C1 segment of cervical spinal cord (tissue), 14 donors: ENCODE data around the gene ZNF81.
"Not testable (repeated sequence)": the region's sequence is repeated elsewhere in the genome, so short reads cannot be mapped to it uniquely, and the experiment has no call there.

ENCODE experiments used
- DNase-seq, 14 donors: peaks; one replicate each; lab custom pipeline; 2025; lab: John Stamatoyannopoulos, UW

The ZNF81 gene

DNA sequence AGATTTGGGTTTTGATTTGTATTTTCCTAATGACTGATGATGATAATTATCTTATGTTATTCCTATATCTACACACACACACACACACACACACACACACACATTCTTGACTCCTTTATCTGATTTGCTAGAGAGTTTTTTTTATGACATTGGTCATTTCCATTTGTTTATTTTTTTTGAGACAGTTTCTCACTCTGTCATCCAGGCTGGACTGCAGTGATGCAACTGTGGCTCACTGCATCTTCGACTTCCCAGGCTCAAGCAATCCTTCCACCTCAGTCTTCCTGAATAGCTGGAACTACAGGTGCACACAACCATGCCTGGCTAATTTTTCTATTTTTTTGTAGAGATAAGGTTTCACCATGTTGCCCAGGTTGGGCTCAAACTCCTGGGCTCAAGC is 6.7 kb downstream of the ZNF81 start:
- DNase-seq: no peak

DNA sequence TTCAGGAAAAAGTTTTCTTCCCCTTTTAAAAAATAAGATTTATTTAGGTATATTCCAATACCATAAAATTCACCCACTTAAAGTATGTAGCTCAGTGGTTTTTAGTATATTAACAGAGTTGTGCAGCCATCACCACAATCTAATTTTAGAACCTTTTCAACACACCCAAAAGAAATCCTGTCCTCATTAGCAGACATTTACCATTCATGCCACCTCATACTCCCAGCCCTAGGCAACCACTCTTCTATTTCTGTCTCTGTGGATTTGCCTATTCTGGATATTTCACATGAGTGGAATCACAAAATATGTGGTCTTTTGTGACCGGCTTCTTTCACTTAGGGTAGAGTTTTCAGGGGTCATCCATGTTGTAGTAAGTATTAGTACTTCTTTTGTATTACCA is 7.4 kb downstream of the ZNF81 start:
- DNase-seq: no peak

DNA sequence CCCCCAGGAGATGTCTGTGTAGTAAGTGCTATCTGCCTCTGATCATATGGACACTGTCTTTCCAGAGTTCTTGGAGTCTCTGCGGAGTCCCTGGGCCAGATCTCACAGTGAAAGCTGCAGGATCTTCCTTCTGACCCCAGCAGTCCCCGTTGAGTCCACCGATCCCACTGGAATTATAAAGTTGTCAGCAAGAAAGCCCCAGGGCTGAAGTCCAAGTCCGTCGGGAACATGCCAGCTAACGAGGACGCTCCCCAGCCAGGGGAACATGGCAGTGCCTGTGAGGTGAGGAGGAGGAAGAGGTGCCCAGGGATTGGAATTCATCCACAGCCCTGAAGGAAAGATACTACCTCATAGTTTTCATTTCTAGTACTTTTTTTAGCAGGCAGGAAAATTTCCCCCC is 9.3 kb downstream of the ZNF81 start:
- no peak for DNase-seq

DNA sequence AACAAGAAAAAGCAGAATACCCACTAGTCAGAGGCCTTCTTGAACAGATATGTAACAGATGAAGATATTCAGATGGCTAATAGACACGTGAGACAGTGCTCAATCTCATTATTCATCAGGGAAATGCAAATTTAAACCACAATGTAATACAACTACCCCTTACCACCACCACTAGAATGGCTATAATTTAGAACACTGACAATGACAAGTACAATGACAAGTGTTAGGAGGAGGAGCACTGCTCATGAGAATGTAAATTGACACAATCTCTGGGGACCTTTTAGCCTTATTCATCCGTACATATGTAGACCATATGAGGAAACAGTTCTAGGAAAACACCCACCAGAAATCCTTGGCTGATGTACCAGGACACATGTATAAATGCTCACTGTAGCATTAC is 13.1 kb downstream of the ZNF81 start:
- DNase-seq: no peak

DNA sequence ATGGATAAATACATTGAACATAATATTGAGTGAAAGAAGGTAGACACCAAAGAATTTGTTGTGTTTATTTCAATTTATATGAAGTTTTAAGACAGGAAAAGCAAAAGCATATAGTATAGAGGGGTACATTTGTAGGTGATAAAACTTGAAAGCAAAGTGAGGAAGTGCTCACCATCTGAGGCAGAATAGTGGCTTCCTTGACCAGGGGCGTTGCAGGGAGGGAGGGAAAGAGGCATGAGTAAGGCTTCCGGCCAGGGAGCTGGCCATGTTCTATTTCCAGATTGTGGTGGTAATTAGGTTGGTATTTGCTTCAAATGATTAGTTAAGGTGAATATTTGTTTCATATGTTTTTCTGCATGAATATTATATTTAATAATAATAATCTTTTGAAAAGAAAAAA is 13.7 kb downstream of the ZNF81 start:
- not testable (repeated sequence) for DNase-seq

DNA sequence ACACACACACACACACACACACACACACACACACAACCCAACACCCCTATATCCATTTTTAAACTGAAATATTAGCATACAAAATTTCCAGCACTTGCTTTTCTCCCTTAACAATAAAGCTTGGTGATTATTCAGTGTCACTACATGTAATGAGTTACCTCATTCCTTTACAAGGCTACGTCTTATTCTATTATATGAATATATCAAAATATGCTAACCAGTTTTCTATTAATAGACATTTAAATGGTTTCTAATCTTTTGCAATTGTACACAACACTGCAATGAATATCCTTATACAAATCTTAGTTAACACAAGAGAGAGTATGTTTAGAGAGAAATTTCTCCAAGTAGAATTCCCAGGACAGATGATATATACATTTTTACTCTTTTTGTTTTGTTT is 14.2 kb downstream of the ZNF81 start:
- no peak for DNase-seq

DNA sequence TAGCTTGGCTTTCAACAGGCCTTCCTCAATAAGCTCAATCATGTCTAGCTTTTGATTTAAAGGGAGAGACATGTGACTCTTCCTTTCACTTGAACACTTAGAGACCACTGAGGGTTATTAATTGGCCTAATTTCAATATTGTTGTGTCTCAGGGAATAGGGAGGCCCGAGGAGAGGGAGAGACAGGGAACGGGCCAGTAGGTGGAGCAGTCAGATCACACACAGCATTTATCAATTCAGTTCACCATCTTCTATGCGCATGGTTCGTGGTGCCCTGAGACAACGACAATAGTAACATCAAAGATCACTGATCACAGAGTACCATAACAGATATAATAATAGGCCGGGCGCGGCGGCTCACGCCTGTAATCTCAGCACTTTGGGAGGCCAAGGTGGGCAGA is 17.8 kb downstream of the ZNF81 start:
- DNase-seq: peak in 3 of 14 donors; percentile 0 to 30 (median 2)

DNA sequence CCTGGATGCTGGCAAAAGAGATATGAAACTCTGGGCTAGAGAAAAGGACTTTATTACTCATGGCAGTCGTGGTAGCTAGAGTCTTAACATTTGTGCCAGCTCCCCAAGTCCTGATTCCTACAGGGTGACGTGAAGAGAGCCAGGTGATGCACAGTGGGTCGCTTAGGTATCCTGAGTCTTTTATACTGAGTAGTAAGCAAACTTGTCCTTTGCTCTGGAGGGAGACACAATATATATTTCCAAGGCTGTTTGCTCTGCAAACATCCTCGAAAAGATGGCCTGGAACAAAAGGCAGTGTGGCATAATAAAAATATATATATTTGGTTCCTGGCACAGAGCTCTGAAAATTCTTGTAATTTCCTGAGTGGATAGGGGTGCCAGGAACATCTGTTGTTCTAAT is 23.0 kb downstream of the ZNF81 start:
- no peak for DNase-seq

DNA sequence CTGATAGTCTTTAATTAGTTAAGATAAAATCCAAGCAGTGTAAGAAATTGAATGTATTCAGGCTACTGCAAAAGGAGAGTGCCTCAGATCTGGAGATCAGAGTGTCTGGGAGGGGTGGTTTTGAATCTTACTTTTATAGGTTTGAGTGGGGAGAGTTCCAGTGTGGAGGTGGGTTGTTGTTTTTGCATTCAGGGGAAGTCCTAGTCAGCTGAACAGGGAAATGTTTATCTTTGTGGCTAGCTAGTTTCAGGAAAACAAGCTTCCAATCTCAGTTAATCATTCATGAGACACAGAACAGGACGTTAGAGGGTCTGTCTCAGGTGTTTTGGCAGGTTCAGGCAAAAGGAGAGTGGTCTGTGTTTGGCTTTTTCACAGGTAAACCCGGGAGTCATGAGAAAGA is 26.0 kb downstream of the ZNF81 start:
- DNase-seq: no peak

DNA sequence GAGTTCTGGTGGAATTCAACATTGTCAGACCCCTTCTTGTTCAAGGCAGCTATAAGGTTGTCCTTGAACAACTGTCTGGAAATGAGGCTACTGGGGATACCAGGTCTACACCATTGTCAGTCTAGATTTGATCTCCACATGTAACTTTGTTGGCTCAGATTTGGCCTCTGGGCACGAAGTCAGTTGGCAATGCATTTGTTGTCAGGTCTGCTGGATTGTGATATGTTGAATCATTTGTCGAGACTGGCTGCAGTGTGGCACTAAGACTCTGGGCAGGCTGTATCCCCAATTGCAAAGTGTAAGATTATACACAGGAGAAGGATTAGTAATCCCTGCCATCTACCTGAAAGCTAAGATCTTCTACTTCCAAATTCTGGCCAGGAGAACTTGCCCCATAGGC is 26.5 kb downstream of the ZNF81 start:
- no peak for DNase-seq

DNA sequence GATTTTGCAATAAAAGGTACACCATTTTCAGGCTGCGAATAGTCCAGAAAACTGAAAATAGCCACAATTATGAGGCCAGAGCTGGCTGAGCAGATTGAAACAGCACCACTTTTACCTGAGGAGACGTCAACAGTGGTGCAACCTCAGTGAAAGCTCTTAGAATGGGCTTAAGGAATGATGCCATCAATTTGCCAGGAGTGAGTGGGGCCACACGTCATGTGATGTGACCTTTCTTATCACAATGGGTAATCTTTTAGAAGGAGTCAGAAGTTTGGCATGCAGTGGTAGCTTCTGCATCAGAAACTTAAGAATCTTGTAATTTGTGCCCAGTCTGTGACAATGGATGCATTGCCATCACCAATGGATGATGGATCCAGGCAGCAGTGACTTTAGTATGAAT is 27.6 kb downstream of the ZNF81 start:
- no peak for DNase-seq

DNA sequence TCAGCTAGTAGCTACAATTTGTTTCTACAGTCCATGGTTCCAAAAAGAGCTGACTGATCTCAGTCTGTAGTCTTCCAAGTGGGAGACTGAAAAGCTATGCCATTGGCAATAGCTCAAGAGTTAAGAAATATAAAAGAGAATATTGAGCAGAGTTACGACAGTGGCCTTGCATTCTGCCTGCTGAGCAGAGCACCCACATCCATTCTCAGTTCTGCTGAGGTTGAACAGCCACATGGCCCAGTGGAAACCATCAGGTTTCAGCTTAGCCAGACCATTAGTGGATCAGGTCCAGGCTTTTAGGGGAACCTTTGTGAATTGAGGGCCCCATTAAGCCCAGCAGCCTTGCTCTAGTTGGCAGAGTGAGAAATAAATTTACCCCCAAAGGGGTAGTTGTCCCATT is 28.1 kb downstream of the ZNF81 start:
- DNase-seq: no peak

DNA sequence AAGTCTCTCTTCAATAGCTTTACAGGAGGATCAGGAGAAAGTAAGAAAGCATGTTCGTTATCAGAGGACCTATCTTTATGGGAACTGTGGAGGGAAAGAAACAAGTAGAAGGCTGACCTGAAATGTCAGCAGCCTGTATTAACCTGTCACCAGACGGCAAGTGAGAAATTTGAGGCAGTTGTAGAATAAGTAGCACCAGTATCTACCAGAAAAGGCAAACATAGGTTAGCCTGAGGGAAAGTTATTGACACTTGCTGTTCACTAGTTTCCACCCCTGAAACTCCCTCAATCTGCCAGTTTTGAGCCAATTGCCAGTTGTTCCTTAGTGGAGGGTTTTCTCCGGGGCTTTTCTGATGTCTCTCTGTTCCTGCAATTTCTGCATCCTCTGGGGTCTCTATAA is 36.4 kb downstream of the ZNF81 start:
- DNase-seq: no peak

DNA sequence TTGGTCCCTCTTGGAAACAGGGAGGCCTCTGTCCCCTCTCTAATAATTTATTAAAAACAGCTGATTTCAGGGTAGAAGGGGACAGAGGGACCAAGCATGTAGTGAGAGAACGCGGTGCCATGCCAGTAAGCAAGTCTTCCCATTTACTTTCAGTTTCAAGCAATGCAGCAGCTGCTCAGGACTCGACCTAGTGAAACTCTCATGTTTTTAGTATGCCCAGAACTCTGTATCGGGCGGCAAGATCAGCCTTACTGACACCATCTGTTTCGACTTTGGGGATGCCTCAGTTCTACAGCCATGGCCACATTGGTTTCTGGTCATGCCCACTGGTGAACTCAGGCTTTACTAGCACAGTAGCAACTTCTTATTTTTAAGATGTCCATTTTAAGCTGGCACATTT is 40.6 kb downstream of the ZNF81 start:
- DNase-seq: no peak

DNA sequence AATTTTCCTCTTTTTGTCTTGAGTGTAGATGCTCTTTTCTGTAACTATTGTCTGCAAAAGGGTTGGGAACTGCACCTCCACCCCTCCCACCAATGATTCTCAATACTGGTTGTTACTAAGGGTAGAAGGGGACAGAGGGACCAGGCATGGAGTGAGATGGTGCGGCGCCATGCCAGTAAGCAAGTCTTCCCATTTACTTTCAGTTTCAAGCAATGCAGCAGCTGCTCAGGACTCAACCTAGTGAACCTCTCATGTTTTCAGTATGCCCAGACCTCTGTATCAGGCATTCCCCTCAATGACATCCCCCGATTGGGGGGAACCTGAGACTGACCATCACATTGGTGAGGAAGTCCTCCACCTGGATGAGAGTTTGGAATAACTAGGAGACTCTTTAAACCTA is 41.5 kb downstream of the ZNF81 start:
- DNase-seq: no peak

DNA sequence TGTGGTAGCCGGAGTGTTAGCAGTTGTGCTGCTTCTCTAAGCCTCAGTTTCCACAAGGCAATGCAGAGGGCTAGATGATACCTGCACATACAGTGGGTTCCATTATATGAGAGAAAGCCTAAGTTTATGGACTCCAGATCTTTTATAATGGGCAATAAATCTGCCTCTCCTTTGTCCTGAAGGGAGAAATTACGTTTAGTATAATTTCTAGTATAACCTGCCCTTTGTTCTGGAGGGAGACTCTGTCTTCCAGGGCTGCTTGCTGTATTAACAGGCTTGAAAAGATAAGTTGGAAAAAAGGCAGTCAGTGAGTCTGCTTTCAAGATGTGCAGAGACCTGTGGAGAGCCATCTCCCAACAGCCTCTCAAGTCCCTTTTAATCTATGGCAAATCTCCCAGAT is 42.8 kb downstream of the ZNF81 start:
- DNase-seq: no peak

DNA sequence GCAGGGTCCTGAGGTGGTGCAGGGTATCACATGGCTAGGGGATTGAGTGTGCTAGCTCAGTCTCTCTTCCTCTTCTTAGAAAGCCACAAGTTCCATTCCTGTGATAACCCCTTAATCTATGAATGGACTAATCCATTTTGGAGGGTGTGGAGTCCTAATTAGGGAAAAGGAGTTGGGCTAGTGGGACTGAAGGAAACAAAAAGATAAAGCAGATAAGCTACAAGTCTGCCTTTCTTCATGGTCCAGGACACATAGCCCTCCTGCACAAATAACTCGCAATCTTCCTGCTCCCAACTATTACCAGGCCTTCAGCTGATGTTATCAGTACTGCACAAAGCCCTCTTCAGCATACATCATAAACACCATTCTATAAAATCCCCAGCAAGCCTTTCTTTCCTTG is 44.2 kb downstream of the ZNF81 start:
- no peak for DNase-seq

DNA sequence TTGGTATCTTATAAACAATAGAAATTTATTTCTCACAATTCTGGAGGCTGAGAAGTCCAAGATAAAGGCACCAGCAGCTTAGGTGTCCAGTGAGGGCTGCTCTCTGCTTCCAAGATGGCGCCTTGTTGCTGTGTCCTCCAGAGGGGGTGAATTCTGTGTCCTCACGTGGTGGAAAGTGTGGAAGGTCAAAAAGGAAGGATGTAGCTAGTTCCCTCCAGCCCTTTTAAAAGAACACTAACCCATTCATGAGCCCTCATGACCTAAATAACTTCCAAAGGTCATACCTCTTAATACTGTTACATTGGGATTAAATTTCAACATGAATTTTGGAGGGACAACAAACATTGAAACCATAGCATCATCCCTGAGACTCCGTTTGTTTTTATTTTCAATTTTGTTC is 48.8 kb downstream of the ZNF81 start:
- no peak for DNase-seq

DNA sequence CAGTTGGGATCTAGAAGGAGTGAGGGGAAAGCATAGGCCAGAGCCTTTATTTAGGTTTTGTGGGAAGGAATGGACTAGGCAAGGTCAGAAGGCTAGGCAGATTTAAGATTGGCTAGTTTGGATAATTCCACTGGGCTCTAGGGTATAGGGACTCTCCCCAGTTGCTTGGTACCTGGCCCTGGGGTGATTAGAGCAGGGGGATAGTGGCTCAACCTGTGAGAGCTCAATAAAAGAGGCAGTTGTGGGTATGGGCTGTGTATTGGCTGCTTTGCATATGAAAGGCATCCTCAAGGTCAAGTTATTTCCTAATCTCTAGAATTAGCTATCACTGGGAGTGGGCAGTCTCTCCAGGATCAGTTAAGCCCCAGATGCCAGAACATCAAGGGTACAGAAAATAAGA is 61.3 kb downstream of the ZNF81 start:
- no peak for DNase-seq

DNA sequence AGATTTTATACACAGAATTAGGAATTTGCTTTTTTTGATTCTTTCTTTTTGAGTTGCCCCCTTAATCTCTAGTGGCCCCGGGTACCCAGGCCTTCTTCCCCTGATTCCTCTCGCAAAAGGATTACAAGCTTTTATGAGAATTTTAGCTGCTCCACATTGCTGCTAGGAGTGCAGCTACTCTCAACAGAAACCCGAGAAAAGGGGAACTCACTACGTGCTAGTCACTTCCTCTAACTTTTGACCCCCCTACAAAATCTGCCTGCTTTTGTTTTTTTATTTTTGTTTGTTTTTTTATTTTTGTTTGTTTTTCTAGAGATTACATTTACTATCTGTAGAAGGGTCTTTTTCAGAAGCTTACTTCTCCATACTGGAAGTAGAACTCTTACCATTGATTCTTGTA is 64.1 kb downstream of the ZNF81 start:
- DNase-seq: no peak

DNA sequence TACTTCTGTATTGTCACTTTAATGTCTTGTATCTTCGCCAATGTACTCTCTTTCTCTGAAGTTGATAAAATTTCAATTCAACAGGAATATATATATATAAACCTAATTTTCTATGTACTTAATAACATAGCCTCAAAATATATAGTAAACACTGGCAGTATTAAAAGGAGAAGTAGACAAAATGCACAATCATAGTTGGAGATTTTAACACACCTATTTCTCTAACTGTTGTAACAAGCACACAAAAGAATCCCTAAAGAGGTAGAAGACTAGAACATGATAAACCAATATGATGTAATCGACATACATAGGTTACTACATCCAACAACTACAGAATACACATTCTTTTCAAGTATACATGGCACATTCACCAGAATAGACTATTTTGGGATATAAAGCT is 65.5 kb downstream of the ZNF81 start:
- DNase-seq: no peak

DNA sequence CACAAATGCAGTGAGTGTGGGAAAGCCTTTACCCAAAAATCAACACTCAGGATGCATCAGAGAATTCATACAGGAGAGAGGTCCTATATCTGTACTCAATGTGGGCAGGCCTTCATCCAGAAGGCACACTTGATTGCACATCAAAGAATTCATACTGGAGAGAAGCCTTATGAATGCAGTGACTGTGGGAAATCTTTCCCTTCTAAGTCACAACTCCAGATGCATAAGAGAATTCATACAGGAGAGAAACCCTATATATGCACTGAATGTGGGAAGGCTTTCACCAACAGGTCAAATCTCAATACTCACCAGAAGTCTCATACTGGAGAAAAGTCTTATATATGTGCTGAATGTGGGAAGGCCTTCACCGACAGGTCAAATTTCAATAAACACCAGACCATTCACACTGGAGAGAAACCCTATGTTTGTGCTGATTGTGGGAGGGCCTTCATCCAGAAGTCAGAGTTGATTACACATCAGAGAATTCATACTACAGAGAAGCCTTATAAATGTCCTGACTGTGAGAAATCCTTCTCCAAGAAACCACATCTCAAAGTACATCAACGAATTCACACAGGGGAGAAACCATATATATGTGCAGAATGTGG is 79.3 kb downstream of the ZNF81 start:
- no peak for DNase-seq

DNA sequence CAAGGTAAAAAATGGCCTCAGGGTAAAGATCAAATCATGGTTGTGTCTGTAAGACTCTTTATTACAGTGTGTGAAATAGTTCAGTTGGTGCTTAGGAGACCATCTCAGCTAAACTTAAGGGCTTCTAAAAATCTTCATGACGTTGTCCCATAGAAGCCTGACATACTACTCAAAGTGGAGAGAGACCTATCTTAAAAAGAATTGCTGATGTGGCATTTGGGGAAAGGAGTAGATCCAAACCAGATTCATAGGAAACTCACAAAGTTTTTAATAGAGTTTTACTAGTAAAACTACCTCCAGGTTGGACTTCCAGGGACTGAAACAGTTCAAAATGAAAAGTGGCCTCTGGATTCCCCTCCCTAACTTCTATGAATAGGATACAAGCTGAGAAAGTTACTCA is 81.6 kb downstream of the ZNF81 start:
- DNase-seq: no peak

DNA sequence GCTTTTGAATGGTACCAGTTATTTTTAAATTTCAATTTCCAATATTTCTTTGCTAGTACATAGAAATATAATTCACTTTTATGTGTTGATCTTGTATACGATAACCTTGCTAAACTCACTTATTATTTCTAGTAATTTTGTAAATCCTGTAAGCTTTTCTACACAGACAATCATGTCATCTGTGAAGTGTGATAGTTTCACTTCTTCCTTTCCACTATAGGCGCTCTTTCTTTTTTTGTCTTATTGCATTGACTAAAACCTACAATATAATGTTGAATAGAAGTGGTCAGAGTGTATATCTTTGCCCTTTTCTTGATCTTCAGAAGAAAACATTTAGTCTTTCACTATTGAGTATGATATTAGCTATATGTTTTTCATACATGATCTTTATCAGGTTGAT is 90.5 kb downstream of the ZNF81 start:
- DNase-seq: no peak

DNA sequence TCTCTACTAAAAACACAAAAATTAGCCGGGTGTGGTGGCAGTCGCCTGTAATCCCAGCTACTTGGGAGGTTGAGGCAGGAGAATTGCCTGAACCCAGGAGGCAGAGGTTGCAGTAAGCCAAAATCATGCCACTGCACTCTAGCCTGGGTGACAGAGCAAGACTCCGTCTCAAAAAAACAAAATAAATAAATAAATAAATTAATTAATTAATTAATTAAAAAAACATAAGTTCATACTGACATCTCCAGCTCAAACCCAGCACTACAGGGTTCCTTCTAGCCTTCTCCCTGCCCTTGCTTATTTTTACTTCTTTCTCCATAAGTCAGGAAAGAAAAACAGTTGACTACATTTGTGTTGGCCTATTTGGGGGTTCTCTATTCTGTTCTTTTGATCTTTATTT is 95.3 kb downstream of the ZNF81 start:
- not testable (repeated sequence) for DNase-seq
